Keratinocyte (primary cell): Measurements from ENCODE around the gene MX2.

ENCODE experiments used
- CTCF ChIP-seq, 3 experiments: IDR thresholded peaks in 1 of 3; conservative IDR thresholded peaks in 1 of 3; optimal IDR thresholded peaks in 1 of 3; 2 replicates in 2 of 3; 3 replicates in 1 of 3; pipeline versions ENCODE3 to v1.5.1; 2011; ENCODE audit warnings: low read length in 3 of 3, mild to moderate bottlenecking in 3 of 3, moderate library complexity in 2 of 3, control low read depth in 1 of 3, inconsistent platforms in 1 of 3; ENCODE audit not compliant: insufficient read depth in 2 of 3; ENCODE audit errors: extremely low read depth in 1 of 3
- EZH2 ChIP-seq: IDR thresholded peaks from one replicate; pipeline ENCODE4 v1.6.1; 2012; ENCODE audit warnings: inconsistent platforms, mild to moderate bottlenecking, low read length, moderate library complexity

GRCh38 chr21:41453198-41453597 lies 91.4 kb downstream of the MX2 start:
- TF ChIP-seq EZH2 = no peak
- no peak for TF ChIP-seq CTCF (optimal IDR thresholded peaks at IDR 0.05 in 1 of 3, IDR thresholded peaks at IDR 0.05 in 1 of 3, conservative IDR thresholded peaks at IDR 0.05 in 1 of 3; ENCODE audit: extremely low read depth in 1 of 3, insufficient read depth in 2 of 3, low read length in 3 of 3)
